Neural cell (in vitro differentiated cells): ENCODE results near the gene NYAP1. TPM values are rescaled to one million over a fixed set of nuclear protein-coding genes. Genes with fewer than 3 reads are reported as not detected.

Experiments used
- H2AFZ ChIP-seq: fragments of 200-600, 300-800 bp; sonication (generic), shearing (Covaris generic); 2 replicates; pipeline ENCODE4 v1.6.0; 2014; ENCODE audit warnings: low read depth, mild to moderate bottlenecking, antibody characterized with exemption, low read length, moderate library complexity
- H3F3A ChIP-seq: fragments of 200-600 bp; shearing (Covaris generic); 2 replicates; pipeline ENCODE4 v1.6.1; 2016; ENCODE audit warnings: mild to moderate bottlenecking, moderate library complexity, mixed read lengths, antibody characterized with exemption, low read length; ENCODE audit not compliant: insufficient read depth, poor library complexity, severe bottlenecking
- H3K27ac ChIP-seq: fragments of 200-600, 300-800 bp; sonication (generic), shearing (Covaris generic); 2 replicates; pipeline ENCODE4 v1.5.1; 2014; ENCODE audit warnings: mild to moderate bottlenecking, low read length, moderate library complexity
- H3K27me3 ChIP-seq: fragments of 300-800, 200-600 bp; sonication (generic), shearing (Covaris generic); 2 replicates; pipeline ENCODE4 v1.6.0; 2014; ENCODE audit warnings: mild to moderate bottlenecking, low read depth, low read length, moderate library complexity; ENCODE audit not compliant: insufficient read depth
- H3K36me3 ChIP-seq: fragments of 300-800, 200-600 bp; sonication (generic), shearing (Covaris generic); 2 replicates; pipeline ENCODE4 v1.5.1; 2014; ENCODE audit warnings: mild to moderate bottlenecking, antibody characterized with exemption, low read length, moderate library complexity; ENCODE audit not compliant: insufficient read depth
- H3K4me2 ChIP-seq: fragments of 300-800, 200-600 bp; sonication (generic), shearing (Covaris generic); 2 replicates; pipeline ENCODE4 v1.6.0; 2014; ENCODE audit warnings: mild to moderate bottlenecking, low read length
- H3K4me3 ChIP-seq: fragments of 300-800, 200-600 bp; sonication (generic), shearing (Covaris generic); 2 replicates; pipeline ENCODE4 v1.5.1; 2014; ENCODE audit warnings: mild to moderate bottlenecking, low read length, moderate library complexity
- H3K79me2 ChIP-seq: fragments of 200-600 bp; shearing (Covaris generic); replicated peaks from 2 replicates; pipeline ENCODE4 v1.6.0; 2014; ENCODE audit warnings: mild to moderate bottlenecking, low read length, moderate library complexity; ENCODE audit not compliant: insufficient read depth
- H3K9ac ChIP-seq: fragments of 300-800, 200-600 bp; sonication (generic), shearing (Covaris generic); 2 replicates; pipeline ENCODE4 v1.6.1; 2016; ENCODE audit warnings: mild to moderate bottlenecking, low read length, mixed read lengths
- H3K9me2 ChIP-seq: fragments of 200-600 bp; shearing (Covaris generic); 2 replicates; pipeline ENCODE4 v1.6.1; 2016; ENCODE audit warnings: mild to moderate bottlenecking, low read length, mixed read lengths; ENCODE audit not compliant: insufficient read depth
- H3K9me3 ChIP-seq: fragments of 200-600, 300-800 bp; sonication (generic), shearing (Covaris generic); 2 replicates; pipeline ENCODE4 v1.6.1; 2016; ENCODE audit warnings: mild to moderate bottlenecking, mixed run types, low read length, moderate library complexity, mixed read lengths
- H4K20me1 ChIP-seq: fragments of 200-600 bp; shearing (Covaris generic); 2 replicates; pipeline ENCODE4 v1.6.1; 2016; ENCODE audit warnings: mild to moderate bottlenecking, mixed run types; ENCODE audit not compliant: insufficient read depth
- EP300 ChIP-seq: fragments of 450-650 bp; conservative IDR thresholded peaks from 2 replicates; pipeline ENCODE4 v1.6.1; 2014; ENCODE audit warnings: antibody characterized with exemption, mild to moderate bottlenecking, moderate library complexity; ENCODE audit not compliant: poor library complexity, severe bottlenecking
- EZH2 ChIP-seq: fragments of 200-600, 300-800 bp; shearing (Covaris generic), sonication (generic); IDR thresholded peaks from 2 replicates; pipeline ENCODE4 v1.6.1; 2014; ENCODE audit warnings: antibody characterized with exemption, low read length, borderline replicate concordance, mild to moderate bottlenecking; ENCODE audit not compliant: insufficient read depth, poor library complexity, severe bottlenecking
- MXI1 ChIP-seq: fragments of 450-650 bp; conservative IDR thresholded peaks from 2 replicates; pipeline ENCODE4 v1.6.1; 2014; ENCODE audit warnings: antibody characterized with exemption, mild to moderate bottlenecking; ENCODE audit not compliant: poor library complexity, severe bottlenecking
- POLR2AphosphoS5 ChIP-seq: IDR thresholded peaks from 2 replicates; pipeline ENCODE4 v1.6.1; 2012
- RAD21 ChIP-seq: fragments of 450-650 bp; conservative IDR thresholded peaks from 2 replicates; pipeline ENCODE4 v1.6.1; 2014; ENCODE audit warnings: antibody characterized with exemption, mild to moderate bottlenecking, moderate library complexity
- REST ChIP-seq: IDR thresholded peaks from 2 replicates; pipeline ENCODE4 v1.6.1; 2012; ENCODE audit warnings: borderline replicate concordance
- SMC3 ChIP-seq: fragments of 450-650 bp; conservative IDR thresholded peaks from 2 replicates; pipeline ENCODE4 v1.6.1; 2014; ENCODE audit warnings: antibody characterized with exemption, mild to moderate bottlenecking, moderate library complexity; ENCODE audit not compliant: poor library complexity
- TAF1 ChIP-seq: IDR thresholded peaks from 2 replicates; pipeline ENCODE4 v1.6.1; 2012; ENCODE audit warnings: low read depth
- polyA plus RNA-seq: library from polyadenylated mRNA; depleted of rRNA; stranded (reverse); fragments of >200 nt; gene quantifications from 2 replicates; pipeline ENCODE4 v1.2.3, GENCODE V29; 2014
- TF ChIP-seq, protein P1 (sequence below): fragments of 450-650 bp; IDR thresholded peaks from 2 replicates; pipeline ENCODE4 v1.5.1; 2014; ENCODE audit warnings: antibody characterized with exemption, mild to moderate bottlenecking, moderate library complexity; ENCODE audit not compliant: poor library complexity, severe bottlenecking

The NYAP1 gene
- polyA plus RNA-seq, 1 donor from 2014 or later: 70.1 TPM

GRCh38 chr7:100466653-100467605 is 16.8 kb upstream of the NYAP1 start:
- H3K36me3 ChIP-seq: no peaks in the 10 kb centered on the region
- H3K9me3 ChIP-seq: no peaks in the 10 kb centered on the region
- H3K9me2 ChIP-seq: no peaks in the 10 kb centered on the region
- no peak overlapping the region for H3K9ac ChIP-seq
- no peak overlapping the region for H3K4me3 ChIP-seq
- H2AFZ ChIP-seq: no peak overlapping the region
- no peaks in the 10 kb centered on the region for H4K20me1 ChIP-seq
- no peaks in the 10 kb centered on the region for H3K79me2 ChIP-seq
- H3K27me3 ChIP-seq: no peaks in the 10 kb centered on the region
- no peak overlapping the region for H3K27ac ChIP-seq
- TF ChIP-seq EP300: no peak
- no peak for TF ChIP-seq POLR2AphosphoS5
- no peak for TF ChIP-seq RAD21
- TF ChIP-seq MXI1: no peak
- no peak for TF ChIP-seq REST
- TF ChIP-seq TAF1: no peak
- no peak for TF ChIP-seq EZH2
- TF ChIP-seq, protein P1, sequence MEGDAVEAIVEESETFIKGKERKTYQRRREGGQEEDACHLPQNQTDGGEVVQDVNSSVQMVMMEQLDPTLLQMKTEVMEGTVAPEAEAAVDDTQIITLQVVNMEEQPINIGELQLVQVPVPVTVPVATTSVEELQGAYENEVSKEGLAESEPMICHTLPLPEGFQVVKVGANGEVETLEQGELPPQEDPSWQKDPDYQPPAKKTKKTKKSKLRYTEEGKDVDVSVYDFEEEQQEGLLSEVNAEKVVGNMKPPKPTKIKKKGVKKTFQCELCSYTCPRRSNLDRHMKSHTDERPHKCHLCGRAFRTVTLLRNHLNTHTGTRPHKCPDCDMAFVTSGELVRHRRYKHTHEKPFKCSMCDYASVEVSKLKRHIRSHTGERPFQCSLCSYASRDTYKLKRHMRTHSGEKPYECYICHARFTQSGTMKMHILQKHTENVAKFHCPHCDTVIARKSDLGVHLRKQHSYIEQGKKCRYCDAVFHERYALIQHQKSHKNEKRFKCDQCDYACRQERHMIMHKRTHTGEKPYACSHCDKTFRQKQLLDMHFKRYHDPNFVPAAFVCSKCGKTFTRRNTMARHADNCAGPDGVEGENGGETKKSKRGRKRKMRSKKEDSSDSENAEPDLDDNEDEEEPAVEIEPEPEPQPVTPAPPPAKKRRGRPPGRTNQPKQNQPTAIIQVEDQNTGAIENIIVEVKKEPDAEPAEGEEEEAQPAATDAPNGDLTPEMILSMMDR: no peak
- no peak overlapping the region for H3K4me2 ChIP-seq
- H3F3A ChIP-seq: no peaks in the 10 kb centered on the region

DNA sequence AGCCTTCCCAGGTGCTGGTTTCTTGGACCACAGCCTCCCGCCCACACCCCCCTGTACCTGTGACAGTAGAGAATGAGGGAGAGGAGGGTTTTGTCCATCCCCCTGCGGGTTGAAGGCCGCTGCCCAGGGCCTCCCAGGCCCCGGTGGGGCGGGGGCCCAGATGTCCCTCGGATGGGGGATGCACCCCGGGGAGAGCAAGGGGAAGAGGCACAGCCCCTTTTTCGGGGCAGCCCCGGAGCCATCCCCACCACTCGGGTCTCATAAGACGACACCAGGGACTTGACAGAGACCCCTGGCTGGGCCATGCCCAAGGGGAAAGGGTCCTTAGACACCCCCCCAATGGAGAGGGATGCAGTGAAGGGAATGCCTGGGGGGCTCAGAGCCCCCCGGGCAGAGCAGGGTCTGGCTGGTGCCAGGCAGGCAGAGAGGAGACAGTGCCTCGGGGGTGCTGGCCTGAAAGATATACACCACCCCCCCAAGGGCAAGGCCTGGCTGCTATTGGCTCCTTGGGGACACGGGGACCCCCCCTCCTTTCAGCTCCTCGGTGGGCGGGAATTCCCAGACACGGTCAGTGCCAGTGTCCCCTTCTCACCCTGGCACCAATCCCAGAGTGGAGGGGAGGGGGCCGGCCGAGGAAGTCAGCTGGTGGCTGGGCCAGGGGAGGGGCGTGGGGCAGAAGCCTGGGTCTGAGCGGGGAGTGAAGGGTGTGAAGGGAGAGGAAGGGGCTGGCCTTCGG is 15.9 kb upstream of the NYAP1 start:
- Histone ChIP-seq H2AFZ (no peak overlapping the region), H3K9me3 (no peaks in the 10 kb centered on the region), H3K79me2 (no peaks in the 10 kb centered on the region), H3K9ac (no peak overlapping the region), H3K4me2 (no peak overlapping the region), H3K36me3 (no peaks in the 10 kb centered on the region), H3K27ac (no peak overlapping the region), H4K20me1 (no peaks in the 10 kb centered on the region), H3K27me3 (no peaks in the 10 kb centered on the region), H3K4me3 (no peak overlapping the region), H3F3A (no peaks in the 10 kb centered on the region), H3K9me2 (no peaks in the 10 kb centered on the region)
- TF ChIP-seq, protein P1: no peak
- TF ChIP-seq EZH2 (no peak), EP300 (no peak), POLR2AphosphoS5 (no peak), RAD21 (no peak), SMC3 (no peak), REST (no peak), MXI1 (no peak), TAF1 (no peak)
